NCI-H460 (cell line): Measurements from ENCODE around the gene HIRA. TPM values are rescaled to one million over a fixed set of nuclear protein-coding genes. Genes with fewer than 3 reads are reported as not detected.
"Not testable (repeated sequence)": the region's sequence is repeated elsewhere in the genome, so short reads cannot be mapped to it uniquely, and the experiment has no call there.

ENCODE experiments used
- DNase-seq: peaks from one replicate; pipeline ENCODE4 v3.0.0-alpha.2; 2016; ENCODE audit warnings: low read depth; ENCODE audit errors: extremely low read depth
- total RNA-seq: library from RNA; depleted of rRNA; stranded (reverse); fragments of >200 nt; shearing (Covaris generic); gene quantifications from 2 replicates; pipeline ENCODE4 v1.2.3, GENCODE V29; 2014

Gene HIRA
- total RNA-seq, 1 experiment from 2014 or later = 10.7 TPM

DNA sequence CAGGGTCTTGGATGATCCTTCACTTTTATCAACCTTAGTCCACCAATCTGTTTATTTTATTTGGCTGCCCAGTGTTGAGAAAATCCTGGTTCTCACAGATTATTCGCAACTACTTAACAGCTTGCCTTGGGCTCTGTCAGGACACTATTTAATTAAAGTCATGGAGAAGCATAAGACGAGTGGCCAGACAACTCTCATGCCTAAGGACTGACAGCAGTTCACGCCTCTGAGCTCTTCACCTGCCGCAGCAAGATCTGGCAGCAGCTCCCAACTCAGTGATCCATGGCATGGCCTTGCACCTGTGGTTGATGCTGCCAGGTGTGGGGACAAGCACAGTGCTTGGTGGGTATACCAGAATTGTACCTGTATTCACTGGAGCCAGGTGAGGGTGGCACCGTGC, 37.8 kb downstream of the HIRA start:
- DNase-seq = no peak

DNA sequence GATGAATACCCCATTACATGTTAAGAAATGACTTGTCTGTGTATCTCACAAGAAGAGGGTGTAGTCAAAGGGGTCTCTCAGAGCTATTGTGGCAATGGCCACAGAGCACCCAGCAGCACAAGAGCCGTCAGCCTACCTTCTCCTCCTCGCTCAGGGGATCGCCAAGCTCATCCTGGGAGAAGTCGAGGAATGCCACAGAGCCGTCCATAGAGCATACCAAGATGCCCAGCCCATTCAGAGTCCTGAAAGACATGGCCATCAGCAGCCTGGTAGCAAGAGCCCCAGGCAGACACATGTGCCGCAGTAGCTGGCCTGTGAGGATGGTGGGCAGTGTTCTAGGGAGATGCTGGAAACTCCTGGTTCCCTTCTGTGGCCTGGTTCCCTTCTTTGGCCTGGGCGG, 44.0 kb downstream of the HIRA start:
- no peak for DNase-seq

DNA sequence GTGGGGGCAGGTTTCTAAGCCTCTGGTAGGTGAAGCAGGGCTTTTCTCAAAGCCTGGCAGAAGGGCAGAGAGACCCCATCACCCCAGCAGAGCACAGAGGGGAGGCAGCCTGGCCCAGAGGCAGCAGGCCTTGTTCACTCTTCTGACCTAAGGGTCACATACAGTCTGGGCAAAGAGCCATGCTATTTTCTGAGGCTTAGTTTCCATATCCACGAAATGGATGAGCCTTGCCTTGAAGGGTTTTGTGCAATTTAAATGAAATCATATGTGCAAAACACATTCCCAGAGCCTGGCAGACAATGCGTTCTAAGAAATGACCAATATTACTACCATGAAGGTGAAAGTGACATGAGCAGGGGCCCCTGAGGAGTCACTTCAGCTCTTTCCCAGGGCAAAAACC, 44.5 kb downstream of the HIRA start:
- no peak for DNase-seq

DNA sequence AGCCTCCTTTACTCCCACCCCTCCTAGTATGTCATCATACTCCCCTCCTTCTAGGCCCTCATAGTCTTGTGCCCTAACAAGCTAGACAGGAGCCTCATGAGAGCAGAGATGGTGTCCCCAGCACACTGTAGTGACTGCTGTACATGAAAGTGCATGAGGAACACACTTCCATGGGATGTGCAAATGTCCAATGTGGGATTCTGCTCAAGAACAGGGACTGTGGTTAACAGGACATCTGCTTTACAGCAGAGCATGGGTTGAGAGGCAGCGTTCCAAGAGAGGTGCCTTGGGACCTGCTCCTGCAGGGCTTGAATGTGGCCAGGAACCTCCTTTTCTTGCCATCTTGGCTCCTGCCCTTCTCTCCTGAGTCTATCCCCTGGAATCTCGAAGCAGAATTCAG, 45.3 kb downstream of the HIRA start:
- DNase-seq = no peak

DNA sequence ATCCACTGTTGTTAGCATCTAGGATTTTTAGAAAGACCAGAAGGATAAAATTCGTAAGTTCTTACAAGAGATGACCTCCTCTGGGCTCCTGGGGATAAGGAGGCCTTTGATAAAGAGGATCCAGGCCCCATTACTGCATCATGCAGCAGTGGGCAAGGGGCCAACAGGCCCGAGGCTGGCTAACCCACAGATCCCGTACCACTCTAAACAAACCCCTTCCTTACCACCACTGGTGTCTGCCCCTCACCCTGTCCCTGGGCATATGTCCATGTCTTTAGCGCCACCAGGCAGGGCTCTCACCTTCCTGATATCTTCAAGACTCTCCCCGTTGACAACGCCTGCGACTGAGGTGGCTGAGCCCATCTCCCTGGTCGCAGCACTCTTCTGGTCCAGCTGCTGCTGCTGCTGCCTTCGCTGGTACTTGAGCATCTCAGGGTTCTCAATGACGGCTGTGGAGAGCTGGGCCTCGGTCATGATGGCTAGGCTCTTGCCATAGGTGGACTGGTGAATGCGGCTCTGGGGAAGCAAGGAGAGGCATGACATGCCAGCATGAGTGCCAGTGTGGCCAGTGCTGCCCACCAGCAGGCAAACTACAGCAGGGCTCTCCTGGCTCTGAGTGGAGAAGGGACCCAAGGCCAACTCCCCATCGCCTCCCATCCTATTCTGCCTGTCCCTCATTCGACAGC, 46.2 kb downstream of the HIRA start:
- no peak for DNase-seq

DNA sequence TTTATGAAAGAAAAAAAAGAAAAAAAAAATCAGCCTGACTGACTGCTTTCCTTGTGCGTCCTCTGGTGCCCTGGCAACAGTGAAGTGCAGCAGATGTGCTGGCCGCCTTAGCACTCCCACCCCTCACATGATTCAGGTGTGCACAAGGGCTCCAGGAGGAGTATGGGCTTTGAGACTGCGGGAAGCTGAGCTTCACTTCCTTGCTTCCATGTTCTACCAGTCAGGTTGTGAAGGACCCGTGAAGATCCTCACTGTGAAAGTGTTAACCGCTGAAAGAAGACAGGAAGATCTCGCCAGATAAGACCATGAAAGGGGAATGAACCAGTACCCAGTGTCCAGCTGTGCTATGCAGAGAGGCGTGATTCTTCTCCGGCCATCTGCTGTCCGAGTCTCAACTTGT, 48.2 kb downstream of the HIRA start:
- no peak for DNase-seq

DNA sequence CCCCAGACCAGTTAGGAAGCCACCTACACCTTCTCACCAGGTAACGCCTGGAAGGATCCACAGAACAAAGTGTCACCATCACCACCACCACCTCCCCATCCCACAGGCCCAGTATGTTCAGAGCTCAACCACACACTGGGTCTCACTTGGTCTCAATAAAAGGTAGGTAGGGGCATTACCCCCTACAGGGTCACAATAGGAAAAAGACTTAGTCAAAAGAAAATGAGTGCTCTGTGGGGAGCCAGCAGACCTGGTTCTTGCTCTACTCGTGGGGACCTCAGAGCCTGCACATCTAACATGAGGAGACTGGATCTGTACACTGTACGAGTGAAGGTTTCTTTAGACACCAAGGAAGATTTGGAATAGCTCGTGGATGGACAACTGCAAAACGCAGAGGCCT, 49.3 kb downstream of the HIRA start:
- no peak for DNase-seq

DNA sequence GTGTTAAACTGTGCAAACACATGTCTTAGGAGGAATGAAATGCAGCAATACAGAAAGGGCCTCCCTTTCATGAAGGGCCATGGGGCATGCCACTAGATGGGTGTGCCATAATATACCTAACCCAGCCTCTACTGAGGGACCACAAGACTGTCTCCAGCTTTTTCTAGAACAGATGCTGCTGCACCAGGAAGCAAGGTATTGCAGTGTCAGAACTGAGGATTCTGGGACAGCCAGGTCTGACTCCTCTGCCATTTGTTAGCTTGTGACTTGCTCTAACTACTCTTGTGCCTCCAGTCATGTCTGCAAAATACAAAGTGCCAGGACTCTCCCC, 53.2 kb downstream of the HIRA start:
- no peak for DNase-seq

DNA sequence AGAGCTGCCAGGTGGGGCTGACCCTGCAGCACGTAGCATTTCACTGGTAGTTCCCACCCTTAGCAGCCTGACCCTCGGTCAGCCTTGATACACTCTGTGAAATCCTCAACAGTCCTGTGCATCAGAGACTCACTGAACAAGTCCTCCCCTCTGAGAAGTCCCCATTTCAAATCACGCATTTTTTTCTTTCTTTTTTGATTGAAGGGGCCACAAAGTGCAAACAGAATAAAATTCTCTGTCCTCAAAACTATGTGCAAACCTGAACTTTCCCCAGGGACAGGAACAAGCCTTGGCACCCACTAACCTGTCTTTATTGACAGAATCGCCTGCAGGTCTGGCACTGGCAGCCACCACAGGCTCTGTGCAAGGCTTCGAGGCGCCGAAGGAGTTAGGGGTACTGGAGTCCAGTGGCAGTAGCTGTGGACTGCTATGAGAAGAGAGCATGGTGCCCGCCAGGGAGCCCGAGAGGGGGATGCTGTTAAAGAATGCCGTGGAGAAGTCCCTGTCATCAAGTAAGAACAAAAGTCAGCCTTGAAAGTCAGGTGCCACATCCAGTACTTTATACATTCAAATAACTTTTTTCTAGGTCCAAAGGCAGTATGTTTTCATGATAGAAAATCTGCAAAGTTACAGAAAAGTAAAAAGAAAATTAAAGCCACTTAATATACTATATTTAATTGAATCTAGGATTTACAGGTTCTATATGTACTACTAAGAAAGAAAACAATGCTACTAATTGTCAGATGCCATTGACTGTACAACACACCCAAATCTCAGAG, 53.8 kb downstream of the HIRA start:
- DNase-seq = no peak

DNA sequence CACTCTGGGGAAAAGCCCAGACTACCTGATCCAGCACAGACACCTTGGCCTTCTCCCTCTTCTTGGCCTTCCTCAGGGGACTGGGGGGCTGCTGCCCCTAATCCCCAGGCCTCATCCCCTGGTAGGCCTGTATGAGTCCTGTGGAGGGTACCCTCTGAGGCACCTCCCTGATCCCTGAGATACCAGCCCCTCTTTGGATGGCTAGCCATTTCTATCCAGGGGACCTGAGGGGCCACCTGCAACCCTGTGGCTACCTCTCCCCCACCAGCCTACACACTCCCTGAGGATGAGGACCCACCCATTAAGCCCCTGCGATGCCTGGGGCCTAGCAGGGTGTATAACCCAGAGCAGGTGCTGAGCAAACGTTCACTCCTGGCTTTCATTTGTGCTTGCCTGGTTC, 54.6 kb downstream of the HIRA start:
- DNase-seq = no peak

DNA sequence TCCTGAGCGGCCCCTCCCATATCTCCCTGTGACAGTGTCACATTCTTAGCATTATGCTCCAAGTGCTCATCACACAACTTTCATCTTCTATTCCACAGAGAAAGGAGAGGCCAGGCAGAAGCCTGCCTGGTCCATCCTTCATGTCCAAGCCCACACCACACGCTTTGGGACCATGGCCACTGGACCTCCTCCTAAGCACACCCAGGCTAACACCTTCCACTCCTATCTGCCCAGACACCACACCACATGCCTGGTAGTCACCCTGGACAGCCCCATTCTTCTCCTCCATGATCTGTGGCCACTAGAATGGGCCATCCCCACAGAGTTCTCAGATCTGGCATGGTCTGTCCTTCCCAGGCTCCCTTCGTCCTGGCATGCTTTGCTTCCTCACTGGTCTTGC, 55.3 kb downstream of the HIRA start:
- no peak for DNase-seq

DNA sequence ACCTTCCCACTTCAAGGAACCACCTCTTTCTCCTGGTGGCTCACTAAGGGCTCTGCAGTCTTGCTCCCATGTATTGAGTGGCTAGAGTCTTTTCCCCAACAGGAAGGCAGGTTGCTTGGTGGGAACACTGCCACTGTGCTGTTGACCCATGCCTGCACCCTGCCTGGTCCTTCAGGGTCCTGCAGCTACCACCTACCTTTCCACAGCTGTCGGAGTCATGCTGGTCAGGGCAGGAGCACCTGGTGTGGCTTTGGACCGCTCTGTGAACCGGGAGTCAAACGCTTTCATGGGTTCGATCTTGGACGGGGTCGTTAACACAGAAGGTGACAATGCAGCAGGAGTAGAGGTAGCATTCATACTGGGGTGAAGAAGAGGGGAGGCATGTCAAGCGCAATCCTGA, 56.1 kb downstream of the HIRA start:
- no peak for DNase-seq

DNA sequence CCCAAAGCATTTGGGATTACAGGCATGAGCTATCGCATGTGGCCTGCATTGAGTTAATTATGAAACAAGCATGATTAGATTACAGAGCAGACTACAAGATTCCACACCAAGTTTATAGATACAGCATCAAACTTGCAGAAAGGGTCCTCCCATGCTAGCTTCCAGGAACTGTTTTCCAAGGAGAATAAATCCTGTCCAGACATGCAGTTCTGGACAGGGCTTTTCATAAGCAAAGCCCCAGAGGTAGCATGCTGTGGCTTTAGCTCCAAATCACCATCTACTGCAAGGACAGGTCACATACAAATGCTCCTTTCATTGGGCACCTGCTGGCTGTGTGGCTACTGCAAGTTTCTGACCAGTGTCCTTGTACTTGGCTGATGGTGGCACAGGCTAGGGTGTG, 57.1 kb downstream of the HIRA start:
- DNase-seq = no peak

DNA sequence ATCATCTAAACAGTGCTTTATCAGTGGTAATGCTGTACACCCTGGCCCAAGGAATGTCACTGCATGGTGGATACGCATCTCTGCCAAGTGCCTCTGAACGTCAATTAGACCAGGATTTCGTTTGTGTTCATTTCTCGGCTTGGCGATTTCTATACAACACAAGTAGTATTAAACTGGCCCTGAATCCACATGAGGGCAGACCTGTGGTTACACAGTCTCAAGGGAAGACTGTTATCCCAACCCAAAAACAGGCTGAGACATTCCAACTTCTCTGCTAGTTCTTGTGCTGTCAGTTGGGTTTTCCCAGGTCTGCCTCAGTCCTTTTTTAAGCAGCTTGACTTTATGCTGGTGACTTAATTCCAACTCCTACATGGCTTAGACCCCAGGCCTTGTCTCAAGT, 58.1 kb downstream of the HIRA start:
- DNase-seq = no peak

DNA sequence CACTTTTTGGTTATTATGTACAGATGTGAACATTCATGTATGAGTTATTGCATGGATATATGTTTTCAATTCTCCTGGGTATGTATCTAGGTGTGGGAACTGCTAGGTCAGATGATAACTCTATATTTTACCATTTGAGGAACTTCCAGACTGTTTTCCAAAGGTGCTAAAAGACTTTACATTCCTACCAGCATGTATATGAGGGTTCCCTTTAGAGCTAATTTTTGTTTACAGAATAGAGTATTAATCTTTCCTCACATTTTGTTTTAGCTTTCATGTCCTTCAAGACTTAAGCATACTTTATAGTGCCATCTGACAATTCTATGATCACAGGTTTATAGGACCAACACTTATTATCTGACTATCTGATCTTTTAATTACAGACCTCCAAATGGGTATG, 59.6 kb downstream of the HIRA start:
- no peak for DNase-seq

DNA sequence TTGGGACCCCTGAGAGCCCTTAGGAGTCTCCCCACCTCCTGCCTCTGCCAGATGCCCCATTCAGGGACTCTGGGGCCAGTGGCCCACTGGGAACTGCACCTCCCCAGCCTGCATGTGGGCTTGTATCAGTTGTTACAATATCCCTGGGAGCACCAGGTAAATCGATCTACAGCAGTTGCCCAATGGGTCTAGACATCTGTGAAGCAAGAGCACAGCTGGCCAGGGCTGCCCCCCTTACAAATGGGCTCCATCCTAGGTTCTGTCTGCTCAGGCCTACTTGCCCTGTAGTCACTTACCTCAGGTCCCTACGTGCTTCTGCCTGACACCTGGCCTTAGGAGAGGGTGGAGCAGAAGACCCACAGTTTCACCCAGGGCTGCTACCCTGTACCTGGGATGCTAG, 62.7 kb downstream of the HIRA start:
- DNase-seq = no peak

DNA sequence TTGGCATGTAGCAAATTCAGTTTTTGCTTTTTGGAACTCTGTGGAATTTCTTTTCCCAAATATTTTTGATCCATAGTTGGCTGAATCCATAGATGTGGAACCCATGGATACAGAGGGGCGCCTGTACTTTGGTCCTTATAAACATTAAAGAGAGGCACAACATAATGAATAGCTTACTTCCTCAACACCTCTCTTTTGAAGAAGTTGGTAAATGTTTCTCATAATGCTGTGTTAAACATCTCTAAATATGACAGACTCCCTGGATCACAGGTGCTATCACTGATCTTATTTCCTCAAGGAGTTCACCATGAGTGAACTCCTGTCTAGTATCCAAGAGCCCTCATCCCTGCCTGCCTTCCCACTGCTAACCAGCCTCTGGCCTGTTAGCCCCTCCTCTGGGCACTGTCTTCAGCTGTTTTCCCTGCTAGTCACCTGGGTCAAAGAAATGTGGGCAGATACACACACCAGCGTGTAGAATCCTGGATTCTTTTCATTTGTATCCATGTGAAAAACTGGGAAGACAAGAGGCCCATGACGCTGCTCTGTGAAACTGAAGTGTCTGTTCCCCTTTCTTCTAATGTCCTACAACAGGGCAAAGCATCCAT, 63.7 kb downstream of the HIRA start:
- no peak for DNase-seq

DNA sequence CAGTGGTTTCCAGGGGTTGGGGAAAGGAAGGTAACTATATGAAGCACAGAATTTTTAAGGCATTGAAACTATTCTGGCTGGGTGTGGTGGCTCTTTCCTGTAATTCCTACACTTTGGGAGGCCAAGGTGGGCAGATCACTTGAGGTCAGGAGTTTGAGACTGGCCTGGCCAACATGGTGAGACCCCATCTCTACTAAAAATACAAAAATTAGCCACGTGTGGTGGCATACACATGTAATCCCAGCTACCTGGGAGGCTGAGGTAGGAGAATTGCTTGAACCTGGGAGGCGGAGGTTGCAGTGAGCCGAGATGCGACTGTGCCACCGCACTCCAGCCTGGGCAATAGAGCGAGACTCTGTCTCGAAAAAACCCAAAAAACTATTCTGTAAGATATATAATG, 68.0 kb downstream of the HIRA start:
- DNase-seq = not testable (repeated sequence)

DNA sequence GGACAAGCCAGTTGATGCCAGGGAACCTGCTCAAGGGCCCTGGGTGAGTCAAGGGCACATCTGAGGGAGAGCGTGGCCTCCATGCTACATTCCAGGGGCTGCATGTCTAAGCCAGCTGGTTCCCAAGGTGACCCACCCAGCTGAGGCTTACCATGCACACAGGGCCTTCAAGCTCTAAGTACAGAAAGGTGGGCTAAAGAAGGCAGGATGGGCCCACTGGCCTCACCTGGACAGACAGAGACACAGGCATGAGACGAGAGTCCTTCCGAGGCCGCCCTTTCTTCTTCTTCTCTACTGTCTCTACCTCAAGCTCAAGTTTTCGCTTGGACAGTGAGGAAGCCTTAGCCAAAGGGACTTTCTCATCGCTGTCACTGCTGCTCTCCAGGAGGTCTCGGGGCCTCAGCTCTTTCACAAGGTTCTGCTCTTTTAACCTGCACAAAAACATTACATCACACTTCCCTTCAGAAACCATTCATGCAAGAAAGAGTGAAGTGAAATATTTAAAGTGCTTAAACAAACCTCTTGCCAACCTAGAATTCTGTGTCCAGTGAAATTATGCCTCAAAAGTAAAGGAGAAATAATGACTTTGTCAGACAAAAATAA, 69.9 kb downstream of the HIRA start:
- no peak for DNase-seq

DNA sequence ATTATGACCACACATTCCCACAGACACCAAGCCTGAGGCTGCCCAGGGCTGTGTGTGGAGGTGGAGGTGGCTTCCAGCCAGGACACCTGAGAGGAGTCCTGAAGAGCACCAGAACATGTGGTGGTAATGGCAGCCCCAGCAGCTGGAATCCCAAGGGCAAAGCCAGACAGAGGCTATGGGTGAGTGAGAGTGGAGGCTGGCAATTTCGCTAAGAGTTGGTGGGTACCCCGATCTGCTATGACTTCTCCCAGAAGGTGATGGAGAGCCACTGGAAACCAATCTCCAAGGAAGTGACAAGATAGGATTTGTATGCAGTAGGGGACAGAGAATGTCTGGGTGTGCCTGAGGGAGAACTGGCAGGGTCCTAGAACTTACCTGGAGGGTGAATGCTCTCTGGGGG, 70.7 kb downstream of the HIRA start:
- DNase-seq = no peak

DNA sequence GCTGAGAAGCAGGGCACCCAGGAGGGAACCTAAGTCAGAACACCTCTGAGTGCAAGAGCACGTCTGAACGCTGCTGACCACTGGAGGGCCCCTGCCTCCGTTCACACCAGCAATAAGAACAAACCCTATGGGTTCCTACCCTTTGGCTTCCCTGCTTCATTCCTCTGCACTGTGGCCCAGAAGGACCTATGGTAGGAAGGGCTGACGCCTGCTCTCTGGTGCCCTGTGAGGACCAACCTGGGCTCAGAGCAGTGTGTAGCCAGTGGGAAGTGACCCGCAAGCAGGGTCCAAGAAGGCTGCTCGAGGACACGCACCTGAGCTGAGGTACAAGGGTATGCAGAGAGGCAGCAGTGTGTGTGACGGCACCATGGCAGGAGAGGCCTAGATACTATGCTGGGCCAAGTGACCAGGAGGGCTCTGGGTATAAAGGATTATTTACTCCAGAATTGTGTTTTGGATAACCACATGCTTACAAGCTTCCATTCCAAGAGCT, 71.2 kb downstream of the HIRA start:
- no peak for DNase-seq
